Endothelial cell (in vitro differentiated cells): ENCODE data around the gene SUGP2. TPM values are rescaled to one million over a fixed set of nuclear protein-coding genes. Genes with fewer than 3 reads are reported as not detected.

Experiments used
- DNase-seq: peaks from one replicate; pipeline ENCODE4 v3.0.0; 2021; ENCODE audit warnings: low spot score
- H3K27ac Mint-ChIP-seq: one replicate; pipeline ENCODE4 v1.8.0; 2021; ENCODE audit warnings: mixed read lengths, inconsistent platforms; ENCODE audit not compliant: unreplicated experiment
- H3K27me3 Mint-ChIP-seq: one replicate; pipeline ENCODE4 v1.8.0; 2021; ENCODE audit warnings: mild to moderate bottlenecking, moderate library complexity, mixed read lengths, inconsistent platforms; ENCODE audit not compliant: unreplicated experiment
- H3K36me3 Mint-ChIP-seq: one replicate; pipeline ENCODE4 v1.8.0; 2021; ENCODE audit warnings: mild to moderate bottlenecking, low read depth, mixed read lengths, inconsistent platforms; ENCODE audit not compliant: unreplicated experiment
- H3K4me1 Mint-ChIP-seq: one replicate; pipeline ENCODE4 v1.8.0; 2021; ENCODE audit warnings: mild to moderate bottlenecking, mixed read lengths, inconsistent platforms; ENCODE audit not compliant: unreplicated experiment
- H3K4me3 Mint-ChIP-seq: one replicate; pipeline ENCODE4 v1.8.0; 2021; ENCODE audit warnings: mild to moderate bottlenecking, mixed read lengths, inconsistent platforms; ENCODE audit not compliant: unreplicated experiment
- H3K9me3 Mint-ChIP-seq: one replicate; pipeline ENCODE4 v1.8.0; 2021; ENCODE audit warnings: mixed read lengths, inconsistent platforms; ENCODE audit not compliant: unreplicated experiment
- total RNA-seq: library from RNA; stranded (reverse); fragmentation: NEBNext Ultra II Directional; extraction: Animal tissue kit (Norgen Biotek cat#: 25700); gene quantifications from one replicate; pipeline ENCODE4 v1.2.1, GENCODE V29; 2021; ENCODE audit not compliant: unreplicated experiment
- TF ChIP-seq, protein P1 (sequence below): fragments of 200-600 bp; sonication (generic); IDR thresholded peaks from one replicate; pipeline ENCODE4 v1.5.0; 2021; ENCODE audit warnings: antibody characterized with exemption; ENCODE audit not compliant: unreplicated experiment

SUGP2 gene
- total RNA-seq, 1 donor from 2014 or later = 109 TPM

DNA sequence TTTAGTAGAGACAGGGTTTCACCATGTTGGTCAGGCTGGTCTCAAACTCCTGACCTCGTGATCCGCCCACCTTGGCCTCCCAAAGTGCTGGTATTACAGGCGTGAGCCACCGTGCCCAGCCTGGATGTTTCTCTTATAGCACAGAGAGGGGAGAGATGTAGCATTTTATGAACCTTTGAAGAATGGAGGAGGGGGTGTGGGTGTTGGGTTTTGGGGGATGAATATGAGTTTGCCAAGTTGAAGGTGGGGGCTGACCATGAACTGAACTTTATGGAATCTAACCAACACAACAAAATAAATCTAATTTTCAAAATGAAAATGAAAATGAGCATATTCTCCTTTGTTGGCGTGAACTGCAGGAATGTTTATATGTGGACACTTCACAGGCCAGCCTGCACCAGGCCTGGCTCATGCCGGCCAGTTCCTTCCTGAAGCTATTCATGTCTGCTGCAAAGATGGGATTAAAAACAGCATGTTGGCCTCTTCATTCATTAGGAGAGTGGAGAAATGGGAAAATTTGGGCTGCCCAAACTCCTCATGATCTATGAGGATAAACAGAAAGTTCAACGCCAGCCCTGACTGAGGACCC, 52.8 kb downstream of the SUGP2 start:
- TF ChIP-seq, protein P1, sequence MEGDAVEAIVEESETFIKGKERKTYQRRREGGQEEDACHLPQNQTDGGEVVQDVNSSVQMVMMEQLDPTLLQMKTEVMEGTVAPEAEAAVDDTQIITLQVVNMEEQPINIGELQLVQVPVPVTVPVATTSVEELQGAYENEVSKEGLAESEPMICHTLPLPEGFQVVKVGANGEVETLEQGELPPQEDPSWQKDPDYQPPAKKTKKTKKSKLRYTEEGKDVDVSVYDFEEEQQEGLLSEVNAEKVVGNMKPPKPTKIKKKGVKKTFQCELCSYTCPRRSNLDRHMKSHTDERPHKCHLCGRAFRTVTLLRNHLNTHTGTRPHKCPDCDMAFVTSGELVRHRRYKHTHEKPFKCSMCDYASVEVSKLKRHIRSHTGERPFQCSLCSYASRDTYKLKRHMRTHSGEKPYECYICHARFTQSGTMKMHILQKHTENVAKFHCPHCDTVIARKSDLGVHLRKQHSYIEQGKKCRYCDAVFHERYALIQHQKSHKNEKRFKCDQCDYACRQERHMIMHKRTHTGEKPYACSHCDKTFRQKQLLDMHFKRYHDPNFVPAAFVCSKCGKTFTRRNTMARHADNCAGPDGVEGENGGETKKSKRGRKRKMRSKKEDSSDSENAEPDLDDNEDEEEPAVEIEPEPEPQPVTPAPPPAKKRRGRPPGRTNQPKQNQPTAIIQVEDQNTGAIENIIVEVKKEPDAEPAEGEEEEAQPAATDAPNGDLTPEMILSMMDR = no peak
- H3K4me3 Mint-ChIP-seq = no peak overlapping the region
- H3K36me3 Mint-ChIP-seq = no peaks in the 10 kb centered on the region
- H3K27me3 Mint-ChIP-seq = peaks cover 2% of the 10 kb centered on the region
- no peak for DNase-seq
- peak overlapping the region; percentile 48 for H3K27ac Mint-ChIP-seq
- no peaks in the 10 kb centered on the region for H3K9me3 Mint-ChIP-seq
- H3K4me1 Mint-ChIP-seq = peaks cover 23% of the 10 kb centered on the region

- no peak overlapping the region for H3K27ac Mint-ChIP-seq
- H3K9me3 Mint-ChIP-seq = no peaks in the 10 kb centered on the region
- H3K4me3 Mint-ChIP-seq = no peak overlapping the region
- H3K27me3 Mint-ChIP-seq = peaks cover 2% of the 10 kb centered on the region
- TF ChIP-seq, protein P1 = no peak
- no peak for DNase-seq
- H3K36me3 Mint-ChIP-seq = no peaks in the 10 kb centered on the region
- peaks cover 12% of the 10 kb centered on the region for H3K4me1 Mint-ChIP-seq
These were observed 54.7 kb downstream of the SUGP2 start for GRCh38 chr19:18978616-18979015.

- TF ChIP-seq, protein P1 = no peak
- Mint-ChIP-seq H3K36me3 (no peaks in the 10 kb centered on the region), H3K27ac (no peak overlapping the region), H3K4me1 (peaks cover 22% of the 10 kb centered on the region), H3K9me3 (no peaks in the 10 kb centered on the region), H3K27me3 (peaks cover 5% of the 10 kb centered on the region), H3K4me3 (no peak overlapping the region)
- no peak for DNase-seq
These were observed 57.4 kb downstream of the SUGP2 start for GRCh38 chr19:18975869-18976268.

GRCh38 chr19:18975011-18975410, 58.3 kb downstream of the SUGP2 start:
- H3K27me3 Mint-ChIP-seq = peaks cover 5% of the 10 kb centered on the region
- H3K4me3 Mint-ChIP-seq = no peak overlapping the region
- TF ChIP-seq, protein P1 = no peak
- H3K36me3 Mint-ChIP-seq = no peaks in the 10 kb centered on the region
- DNase-seq = no peak
- no peaks in the 10 kb centered on the region for H3K9me3 Mint-ChIP-seq
- no peak overlapping the region for H3K27ac Mint-ChIP-seq
- peaks cover 16% of the 10 kb centered on the region for H3K4me1 Mint-ChIP-seq

GRCh38 chr19:18972851-18973250, 60.5 kb downstream of the SUGP2 start:
- H3K36me3 Mint-ChIP-seq = no peaks in the 10 kb centered on the region
- no peak overlapping the region for H3K4me3 Mint-ChIP-seq
- H3K27me3 Mint-ChIP-seq = peaks cover 3% of the 10 kb centered on the region
- H3K27ac Mint-ChIP-seq = peak overlapping the region; percentile 64
- H3K4me1 Mint-ChIP-seq = peaks cover 10% of the 10 kb centered on the region
- no peak for DNase-seq
- H3K9me3 Mint-ChIP-seq = no peaks in the 10 kb centered on the region
- TF ChIP-seq, protein P1 = no peak
